GM19455 (cell line): ENCODE data around the gene TBC1D20.

Experiments
- ATAC-seq: cut with Tn5 transposase; IDR thresholded peaks from one replicate; pipeline ENCODE4 v1.9.1; 2021; ENCODE audit not compliant: unreplicated experiment

The TBC1D20 gene

DNA sequence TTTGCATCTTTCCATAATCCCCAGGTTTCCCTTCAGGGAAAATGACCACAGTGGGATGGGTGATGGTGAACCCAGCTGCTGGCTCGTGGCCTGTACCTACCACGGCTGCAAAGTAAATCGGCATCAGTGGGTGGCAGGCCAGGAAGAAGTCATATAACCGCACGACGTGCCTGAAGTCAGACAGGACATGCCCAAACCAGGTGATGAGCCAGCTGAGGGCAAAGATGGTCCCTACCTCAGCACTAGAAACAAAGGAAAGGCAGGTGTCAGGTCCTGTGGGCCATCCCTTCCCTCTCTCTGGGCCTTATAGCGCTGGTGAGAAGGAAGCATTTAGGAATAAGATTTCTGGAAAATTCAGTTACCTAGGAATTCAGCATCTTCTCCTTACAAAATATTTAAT lies 22.2 kb downstream of the TBC1D20 start:
- ATAC-seq, result no peak

DNA sequence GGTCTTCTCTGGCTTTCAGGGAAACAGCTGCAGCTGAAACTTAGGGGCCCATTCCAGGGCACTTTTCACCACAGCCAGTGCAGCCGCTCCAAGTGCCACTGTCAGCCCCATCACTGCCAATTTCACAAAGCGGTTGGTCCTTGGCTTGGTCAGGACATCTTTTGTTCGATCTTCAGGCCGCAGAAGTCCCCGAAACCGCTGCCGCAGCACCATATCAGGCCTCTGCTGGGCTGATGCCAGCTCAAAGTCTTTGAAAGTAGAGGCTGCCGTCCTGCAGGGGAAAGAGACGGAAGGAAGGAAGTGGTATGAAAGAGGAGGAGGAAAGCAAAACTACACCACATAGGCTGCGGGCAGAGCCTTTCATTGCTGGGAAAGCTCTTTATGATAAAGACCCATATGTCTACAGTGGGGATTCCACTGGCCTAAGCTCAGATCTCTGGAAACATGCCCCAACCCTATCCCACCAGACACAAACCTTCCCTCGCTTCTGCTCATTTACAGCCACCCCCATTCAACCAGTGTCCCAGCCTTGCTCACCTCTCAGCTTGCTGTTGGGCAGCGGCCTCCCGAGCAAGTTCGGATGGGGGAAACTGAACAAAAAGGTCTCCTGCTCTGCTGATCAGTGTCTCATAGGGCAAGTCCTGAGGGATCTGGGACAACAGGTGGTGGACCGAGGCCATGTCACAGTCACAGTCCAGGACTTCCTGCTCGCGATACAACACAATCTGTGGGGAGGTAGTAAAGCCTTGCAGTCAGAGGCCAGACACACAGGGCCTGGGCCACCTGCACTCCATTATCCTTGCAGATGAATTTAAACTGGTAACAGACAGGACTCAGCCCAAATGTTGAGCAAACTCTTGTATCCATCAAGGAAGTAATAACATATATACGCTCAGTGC lies 23.5 kb downstream of the TBC1D20 start:
- no peak for ATAC-seq

DNA sequence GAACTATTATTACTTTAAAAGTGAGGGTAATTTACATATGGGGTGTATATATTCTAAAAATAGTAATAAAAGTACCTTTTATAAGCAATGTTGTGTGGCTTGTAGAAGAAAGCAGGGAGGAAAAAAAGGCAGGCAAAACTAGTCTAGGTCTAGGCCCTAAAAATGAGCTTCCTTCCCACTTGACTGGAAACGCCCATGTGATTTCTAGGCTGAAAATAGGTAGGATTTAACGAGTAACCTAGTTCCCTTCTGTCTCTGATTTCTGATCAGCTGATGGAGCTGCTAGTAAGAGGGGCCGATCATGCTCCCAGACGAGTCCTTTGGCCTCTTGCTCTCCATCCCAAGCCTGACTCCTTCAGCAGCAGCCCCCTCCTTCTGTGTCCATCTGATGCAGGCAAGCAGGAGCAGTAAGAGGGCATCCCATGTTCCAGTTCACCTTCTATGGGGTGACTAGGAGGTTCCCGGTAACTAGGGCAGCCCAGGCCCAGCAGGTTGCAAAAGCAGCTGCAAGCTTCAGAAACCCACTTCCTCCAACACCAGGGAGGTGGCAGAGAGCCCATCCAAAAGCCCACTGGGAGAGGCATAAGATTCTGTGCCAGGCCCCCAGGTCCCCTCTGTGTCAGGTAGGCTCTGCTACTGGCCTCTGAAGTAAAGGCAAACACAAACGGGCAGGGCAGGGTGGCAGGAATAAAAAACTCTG lies 24.4 kb downstream of the TBC1D20 start:
- no peak for ATAC-seq

DNA sequence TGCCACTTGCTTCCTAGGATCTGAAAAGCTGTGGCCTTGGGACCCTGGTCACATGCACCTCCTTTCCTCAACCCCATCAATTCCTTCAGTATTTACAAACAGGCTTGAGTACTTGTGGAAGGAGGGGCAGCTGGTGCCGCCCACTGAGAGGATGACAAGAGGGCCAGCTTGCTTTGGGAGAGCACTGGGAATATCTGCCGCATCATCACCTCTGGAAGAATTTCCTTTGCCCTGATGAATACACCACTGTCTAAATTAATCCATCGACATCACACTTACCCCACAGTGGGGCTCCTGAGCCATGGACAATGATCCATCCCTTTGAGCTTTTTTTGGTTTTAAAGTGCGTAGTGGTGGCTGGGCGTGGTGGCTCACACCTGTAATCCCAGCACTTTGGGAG lies 25.9 kb downstream of the TBC1D20 start:
- ATAC-seq, result no peak

DNA sequence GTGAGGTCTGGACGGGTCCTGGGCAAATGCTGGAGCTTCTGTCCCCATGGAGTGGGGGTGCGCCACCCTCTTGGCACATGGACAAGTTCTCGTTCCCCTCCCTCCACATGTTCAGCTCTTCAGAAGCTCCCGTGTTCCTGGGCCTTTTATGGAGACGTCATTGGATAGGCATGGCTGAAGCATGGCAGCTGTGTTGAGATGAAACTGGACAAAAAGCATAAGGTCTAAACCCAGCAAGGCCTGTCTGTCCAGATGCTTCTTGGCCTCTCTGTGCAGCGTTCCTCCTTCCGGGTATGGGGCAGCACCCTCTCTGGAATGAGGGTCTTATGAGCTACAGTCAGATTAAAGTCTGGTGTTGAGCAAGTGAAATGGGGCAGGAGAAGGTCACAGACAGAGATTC lies 26.8 kb downstream of the TBC1D20 start:
- no peak for ATAC-seq

DNA sequence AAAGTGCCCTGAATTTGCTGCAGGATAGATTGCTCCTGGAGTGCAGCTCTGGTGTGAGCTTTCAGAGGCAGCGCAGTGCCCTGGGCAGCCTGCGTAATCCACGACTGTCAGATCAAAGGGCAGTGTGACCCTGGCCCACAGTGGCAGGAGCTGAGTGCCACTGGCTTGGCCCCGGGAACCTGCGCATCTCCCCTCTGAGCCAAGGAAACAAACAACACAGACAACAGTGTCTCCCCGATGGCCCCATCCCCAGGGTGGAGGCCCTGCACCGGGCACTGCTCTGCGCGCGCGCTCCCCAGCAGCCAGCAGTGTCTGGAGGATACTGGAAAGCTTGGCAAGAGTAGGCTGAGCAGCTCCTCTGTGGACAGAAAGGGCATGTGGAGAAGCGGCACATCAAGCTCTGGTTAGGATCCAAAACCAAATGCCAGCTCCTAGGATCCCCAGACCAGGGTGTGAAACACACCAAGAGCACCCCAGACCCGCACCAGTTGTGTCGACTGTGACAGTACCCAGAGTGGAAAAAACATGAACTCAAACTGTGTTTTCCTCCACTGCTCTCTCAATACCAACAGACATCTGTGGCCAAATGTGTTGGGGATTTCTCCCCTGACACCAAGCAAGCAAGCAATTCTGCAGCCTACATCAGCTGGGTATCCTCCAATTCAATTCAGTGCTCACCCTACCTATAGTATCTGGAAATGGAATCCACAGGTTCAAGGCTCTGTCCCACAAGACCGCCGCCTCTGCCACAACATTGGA lies 27.5 kb downstream of the TBC1D20 start:
- ATAC-seq, result no peak

DNA sequence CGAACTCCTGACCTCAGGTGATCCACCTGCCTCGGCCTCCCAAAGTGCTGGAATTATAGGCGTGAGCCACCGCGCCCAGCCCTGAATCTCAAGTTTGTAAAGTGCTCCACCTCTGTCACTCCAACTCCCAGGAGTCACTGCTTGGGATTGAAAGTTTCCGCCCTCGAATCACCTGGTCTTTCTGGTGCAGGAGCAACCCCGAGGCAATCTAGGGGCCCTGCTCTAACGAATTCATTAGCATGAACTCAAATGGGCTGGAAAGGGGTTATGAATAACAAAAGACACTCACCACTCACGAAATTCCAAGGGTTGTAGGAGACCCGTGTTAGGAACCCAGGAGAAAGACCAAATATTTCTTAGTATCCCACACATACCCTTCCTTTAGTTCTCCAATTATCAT lies 28.1 kb downstream of the TBC1D20 start:
- ATAC-seq, result no peak

DNA sequence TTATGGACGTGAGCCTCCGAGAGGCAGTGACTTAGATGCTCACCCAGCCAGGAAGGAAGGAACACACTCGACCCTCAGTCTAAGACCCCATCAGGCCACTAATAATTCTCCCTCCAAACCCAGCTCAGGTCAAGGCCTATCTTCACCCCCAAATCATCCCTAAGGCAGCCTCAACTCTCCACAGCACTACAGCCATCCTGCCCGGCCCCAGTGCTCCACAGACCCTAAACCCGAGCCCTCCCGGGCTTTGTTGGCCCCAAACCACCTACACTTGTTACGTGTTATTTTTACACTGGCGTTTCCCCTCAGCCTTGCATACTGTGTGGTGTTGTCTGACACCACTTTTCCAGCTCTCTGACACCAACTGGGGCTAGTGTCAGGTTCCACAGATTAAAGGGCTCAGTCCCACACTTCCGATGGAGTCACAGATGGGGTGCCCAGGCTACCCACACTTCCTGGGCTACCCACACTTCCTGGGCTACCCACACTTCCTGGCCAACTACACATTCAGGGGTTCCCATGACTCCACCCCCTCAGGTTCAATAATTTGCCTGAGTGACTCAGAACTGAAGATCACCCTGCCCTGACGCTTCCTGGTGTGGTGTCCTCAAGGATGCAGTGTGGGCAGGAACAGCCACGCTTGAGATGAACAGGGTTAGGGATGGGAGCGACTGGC lies 28.9 kb downstream of the TBC1D20 start:
- peak; percentile 84 for ATAC-seq

DNA sequence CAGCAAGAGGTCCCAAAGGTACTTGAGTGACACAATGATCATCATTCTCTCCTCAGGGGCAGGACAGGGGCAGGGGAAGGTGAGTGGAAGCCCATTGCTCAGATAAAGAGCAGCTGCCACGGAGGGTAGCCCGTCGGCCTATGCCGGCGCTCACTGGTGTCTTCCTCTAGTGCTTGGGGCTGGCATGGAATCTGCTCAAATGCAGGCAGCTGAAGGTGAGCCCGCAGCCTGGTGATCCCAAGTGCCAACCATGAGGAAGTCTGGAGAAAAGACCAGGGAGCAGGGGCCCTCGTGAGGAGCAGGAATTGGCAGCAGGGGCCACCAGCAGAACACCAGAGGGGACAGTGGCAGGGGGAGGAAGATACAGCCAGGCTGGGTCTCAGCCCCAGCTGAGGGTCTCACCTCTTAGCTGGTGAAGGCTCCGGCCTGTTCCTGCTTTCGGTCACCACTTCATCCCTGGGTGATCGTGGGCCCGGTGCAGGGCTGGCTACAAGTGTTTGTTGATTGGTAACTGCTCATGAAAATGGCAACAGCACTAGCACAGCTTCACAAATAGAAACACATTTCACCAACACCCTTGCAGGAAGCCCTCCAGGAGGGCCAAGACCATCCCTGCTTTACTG lies 29.5 kb downstream of the TBC1D20 start:
- ATAC-seq, result no peak

DNA sequence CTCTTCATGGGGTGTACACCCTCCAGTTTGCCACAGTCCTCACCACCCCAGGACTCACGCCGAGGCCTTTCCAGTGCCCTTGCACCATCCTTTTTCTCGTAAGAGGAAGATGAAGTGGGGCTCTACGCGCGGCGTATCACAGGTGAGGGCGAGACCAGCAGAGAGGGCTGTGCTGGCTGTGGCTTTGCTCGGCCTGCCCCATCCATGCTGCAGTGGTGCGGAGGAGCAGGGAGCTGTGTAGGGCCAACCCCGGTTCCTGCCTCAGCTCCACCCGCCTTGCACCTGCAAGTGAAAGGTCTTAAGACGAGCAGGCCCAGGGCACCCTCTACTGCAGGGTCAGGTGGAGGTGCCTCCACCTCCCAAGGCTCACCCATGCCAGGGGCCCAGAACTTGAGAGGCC lies 30.1 kb downstream of the TBC1D20 start:
- no peak for ATAC-seq

DNA sequence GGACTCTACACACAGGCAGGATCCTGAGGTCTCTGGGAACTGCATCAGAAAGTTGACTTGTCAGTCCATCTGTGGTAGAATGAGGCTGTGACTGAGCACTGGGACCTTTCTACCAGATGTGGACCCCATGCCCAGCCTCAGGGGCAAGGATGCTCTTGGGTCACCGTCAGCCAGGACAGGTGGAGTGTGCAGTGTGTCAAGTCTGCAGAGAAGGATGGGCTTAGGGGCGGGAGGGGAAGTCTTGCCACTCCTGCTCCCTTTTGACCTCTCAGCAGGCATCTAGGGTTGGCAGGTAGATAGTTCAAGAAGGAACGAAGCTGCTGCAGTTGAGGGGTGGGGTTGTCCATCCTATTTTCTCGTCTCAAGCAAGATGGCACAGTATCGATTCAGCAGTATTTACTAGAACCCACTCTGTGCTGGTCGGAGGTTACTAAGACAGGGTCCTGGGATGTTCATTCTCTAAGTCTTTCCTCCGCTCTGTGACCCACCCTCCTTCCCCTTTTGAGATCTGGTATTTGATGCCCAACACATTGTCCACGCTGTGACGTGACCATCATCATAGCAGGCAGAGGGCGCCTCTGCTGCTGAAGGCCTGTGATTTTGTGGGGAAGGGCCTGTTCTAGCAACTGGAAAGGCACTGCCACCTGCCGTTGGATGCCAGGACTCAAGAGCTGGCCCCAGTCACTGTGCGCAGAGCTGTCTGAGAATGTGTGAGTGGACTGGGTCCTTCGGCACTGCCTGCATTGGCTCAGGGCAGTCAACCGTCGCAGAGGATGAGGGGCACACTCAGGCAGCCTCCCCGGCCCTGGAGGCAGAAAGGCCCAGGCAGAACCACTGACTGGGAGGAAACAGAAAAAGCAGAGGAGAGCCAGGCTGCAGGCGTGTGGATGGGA lies 31.1 kb downstream of the TBC1D20 start:
- no peak for ATAC-seq

DNA sequence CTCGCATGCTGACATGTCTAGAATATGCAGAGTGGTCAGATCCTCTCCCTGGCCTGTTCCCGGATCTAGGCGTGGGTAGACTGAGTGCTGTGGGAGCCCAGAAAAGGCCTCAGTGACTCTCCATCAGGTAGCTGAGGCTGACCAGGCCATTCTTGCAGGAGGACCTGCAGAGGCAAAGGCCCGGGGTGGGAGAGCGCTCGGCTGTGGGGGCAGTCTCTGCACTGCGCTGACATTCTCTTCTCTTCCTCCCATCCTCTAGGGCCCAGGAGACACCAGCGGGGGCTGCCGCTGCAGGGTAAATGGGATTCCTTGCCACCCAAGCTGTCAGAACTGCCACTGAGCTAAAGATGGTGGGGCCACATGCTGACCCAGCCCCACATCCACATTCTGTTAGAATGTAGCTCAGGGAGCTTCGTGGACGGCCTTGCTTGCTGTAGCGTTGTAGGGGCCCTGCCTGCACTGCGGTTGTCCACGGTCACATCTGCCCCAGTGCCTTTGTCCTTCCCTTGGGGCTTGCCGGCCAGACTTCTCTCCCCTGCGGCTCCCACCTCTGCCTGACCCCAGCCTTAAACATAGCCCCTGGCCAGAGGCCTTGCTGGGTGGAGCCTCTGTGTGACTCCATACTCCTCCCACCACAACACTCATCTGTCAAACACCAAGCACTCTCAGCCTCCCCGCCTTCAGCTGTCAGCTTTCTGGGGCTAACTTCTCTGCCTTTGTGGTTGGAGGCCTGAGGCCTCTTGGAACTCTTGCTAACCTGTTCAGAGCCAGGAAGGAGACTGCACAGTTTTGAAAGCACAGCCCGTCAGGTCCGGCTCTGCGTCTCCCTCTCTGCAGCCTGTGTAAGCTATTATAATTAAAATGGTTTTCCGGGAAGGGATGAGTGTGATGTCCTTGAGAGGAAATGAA lies 32.0 kb downstream of the TBC1D20 start:
- ATAC-seq, result no peak

DNA sequence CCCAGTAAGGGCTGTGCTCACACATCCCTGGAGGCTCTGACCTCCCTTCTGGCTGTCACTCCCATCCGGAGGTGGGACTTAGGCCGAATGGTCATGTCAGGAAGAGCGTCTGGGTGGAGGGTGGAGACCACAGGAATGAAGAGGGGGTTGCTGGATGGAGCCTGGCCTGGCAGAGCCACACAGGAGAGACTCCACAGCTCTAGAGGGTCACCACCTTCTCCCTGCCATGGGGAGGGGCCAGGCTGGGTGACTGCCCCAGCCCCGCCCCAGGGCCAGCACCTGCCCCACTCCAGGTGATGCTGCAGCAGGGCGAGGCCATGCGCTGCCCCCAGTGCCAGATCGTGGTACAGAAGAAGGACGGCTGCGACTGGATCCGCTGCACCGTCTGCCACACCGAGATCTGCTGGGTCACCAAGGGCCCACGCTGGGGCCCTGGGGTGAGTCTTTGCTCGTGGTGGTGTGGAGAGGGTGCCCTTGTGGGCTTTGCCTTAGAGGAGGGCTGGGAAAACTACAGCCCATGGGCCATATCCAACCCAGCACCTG lies 33.6 kb downstream of the TBC1D20 start:
- ATAC-seq, result no peak

DNA sequence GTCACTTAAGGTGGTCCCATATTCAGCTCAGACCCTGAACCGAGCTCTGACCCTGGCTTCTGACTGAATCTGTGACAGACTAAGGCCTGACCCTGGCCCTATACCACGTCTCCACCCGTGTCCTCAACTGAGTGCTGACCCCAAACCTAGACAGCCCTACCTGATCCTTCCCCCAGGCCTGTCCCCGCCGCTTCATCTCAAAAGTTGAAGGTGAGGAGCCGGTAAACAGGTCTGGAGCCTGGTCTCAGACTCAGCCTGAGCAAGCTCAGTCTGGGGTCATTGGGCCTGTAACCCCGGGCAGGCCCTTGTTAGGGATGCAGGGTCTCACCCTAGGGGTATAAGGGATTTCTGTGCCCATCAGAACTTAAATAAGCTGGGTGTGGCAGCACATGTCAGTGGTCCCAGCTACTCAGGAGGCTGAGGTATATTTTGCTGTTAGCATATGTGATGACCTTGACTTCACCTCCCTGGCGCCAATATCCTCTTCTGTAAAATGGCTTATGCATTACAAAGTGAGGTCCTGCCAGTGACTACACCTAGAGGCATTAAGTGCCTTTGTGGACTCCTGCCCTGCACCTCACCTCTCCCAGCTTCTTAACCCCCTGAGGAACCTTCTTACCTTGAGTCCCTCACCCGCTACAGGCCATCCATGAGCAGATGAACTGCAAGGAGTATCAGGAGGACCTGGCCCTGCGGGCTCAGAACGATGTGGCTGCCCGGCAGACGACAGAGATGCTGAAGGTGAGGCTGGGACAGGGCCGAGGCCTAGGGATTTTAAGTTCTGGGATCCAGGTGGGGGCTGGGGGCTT lies 34.3 kb downstream of the TBC1D20 start:
- no peak for ATAC-seq

DNA sequence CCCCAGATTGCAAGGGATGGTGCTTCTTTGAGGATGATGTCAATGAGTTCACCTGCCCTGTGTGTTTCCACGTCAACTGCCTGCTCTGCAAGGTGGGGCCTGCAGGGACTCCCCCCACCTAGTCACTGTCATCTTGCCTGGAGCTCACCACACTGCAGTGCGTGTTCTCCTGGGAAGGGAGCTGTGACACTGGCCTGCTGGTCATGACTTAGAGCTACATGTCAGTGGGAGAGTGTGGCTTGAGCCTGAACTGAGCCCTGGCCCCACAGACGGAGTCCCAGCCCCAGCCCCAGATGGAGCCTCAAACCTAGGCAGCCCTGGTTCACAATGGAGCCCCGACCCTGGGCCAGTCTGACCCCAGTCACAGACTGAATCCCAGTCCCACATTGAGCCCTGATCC lies 34.9 kb downstream of the TBC1D20 start:
- ATAC-seq, result no peak

DNA sequence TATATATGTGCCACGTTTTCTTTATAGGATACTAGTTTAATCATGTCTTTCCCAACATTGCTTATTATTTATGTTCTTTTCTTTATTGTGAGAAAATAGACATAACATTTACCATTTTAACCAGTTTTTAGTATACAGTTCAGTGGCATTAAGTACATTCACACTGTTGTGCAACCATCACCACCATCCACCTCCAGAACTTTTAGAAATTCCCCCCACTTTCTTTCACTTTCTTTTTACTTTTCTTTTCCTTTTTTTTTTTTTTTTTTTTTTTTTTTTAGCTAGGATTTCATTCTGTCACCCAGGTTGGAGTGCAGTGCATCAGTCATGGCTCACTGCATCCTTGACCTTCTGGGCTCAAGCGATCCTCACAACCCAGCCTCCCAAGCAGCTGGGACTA lies 35.8 kb downstream of the TBC1D20 start:
- no peak for ATAC-seq

DNA sequence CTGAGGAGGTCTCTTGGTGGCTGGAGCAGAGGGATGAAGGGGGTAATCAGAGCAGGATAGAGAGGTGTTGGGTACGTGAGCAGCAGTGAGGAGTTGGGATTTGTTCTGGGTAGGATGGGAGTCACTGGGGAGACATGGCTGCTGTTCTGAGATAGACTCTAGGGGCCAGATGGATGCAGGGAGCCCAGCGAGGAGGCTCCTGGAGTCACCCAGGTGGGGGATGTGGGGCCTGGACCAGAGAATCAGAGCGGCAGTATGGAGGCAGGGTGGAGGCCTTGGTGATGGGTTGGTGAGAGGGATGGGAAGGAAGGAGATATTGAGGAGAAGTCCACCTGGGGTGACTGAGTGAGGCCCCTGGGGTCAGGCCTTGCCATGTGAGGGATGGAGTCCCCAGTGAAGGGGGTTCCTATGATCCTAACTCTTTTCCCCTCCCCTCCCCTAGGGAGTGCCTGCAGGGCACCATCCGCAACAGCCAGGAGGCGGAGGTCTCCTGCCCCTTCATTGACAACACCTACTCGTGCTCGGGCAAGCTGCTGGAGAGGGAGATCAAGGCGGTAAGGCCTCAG lies 40.6 kb downstream of the TBC1D20 start:
- ATAC-seq, result no peak
